Activated CD4-positive, alpha-beta T cell treated with anti-CD3 and anti-CD28 coated beads for 4 hours (primary cell): ENCODE measurements around the gene PSMA7.
A peak's percentile ranks its signal among the peaks of the same experiment; 100 is the strongest.
"Not testable (repeated sequence)": the region's sequence is repeated elsewhere in the genome, so short reads cannot be mapped to it uniquely, and the experiment has no call there.

ENCODE experiments used
- DNase-seq, 2 donors: peaks; one replicate each; pipeline ENCODE4 v3.0.0-alpha.2; 2020

The PSMA7 gene

GRCh38 chr20:62151835-62152364 is 8.7 kb upstream of the PSMA7 start:
- DNase-seq = no peak

- no peak for DNase-seq
These were observed 8.0 kb upstream of the PSMA7 start for GRCh38 chr20:62151225-62151624.

- no peak for DNase-seq
These were observed 7.0 kb upstream of the PSMA7 start for GRCh38 chr20:62150310-62150575.

- DNase-seq = no peak
These were observed 6.5 kb upstream of the PSMA7 start for GRCh38 chr20:62149532-62150309.

- DNase-seq = no peak
These were observed 5.7 kb upstream of the PSMA7 start for GRCh38 chr20:62148908-62149314.

- DNase-seq = not testable (repeated sequence)
These were observed 5.2 kb upstream of the PSMA7 start for GRCh38 chr20:62148383-62148782.

GRCh38 chr20:62147528-62147927 is 4.3 kb upstream of the PSMA7 start:
- no peak for DNase-seq

GRCh38 chr20:62147125-62147524 is 3.9 kb upstream of the PSMA7 start:
- DNase-seq = no peak

- no peak for DNase-seq
These were observed 3.0 kb upstream of the PSMA7 start for GRCh38 chr20:62146019-62146755.

GRCh38 chr20:62145688-62146018 is 2.5 kb upstream of the PSMA7 start:
- DNase-seq = no peak

GRCh38 chr20:62143957-62144825 is 997 bp upstream of the PSMA7 start:
- DNase-seq = peak; percentile 47 to 53

- peak in 1 of 2 donors; percentile 14 for DNase-seq
These were observed 728 bp downstream of the PSMA7 start for GRCh38 chr20:62142252-62143080.

- DNase-seq = peak in 1 of 2 donors; percentile 11
These were observed 1.6 kb downstream of the PSMA7 start for GRCh38 chr20:62141397-62142251.

GRCh38 chr20:62141043-62141396 is 2.2 kb downstream of the PSMA7 start:
- DNase-seq = no peak

- DNase-seq = no peak
These were observed 3.6 kb downstream of the PSMA7 start for GRCh38 chr20:62139636-62140035.

GRCh38 chr20:62138912-62139311 is 4.3 kb downstream of the PSMA7 start:
- DNase-seq = no peak

- DNase-seq = no peak
These were observed 5.0 kb downstream of the PSMA7 start for GRCh38 chr20:62138204-62138543.

GRCh38 chr20:62137478-62138203 is 5.6 kb downstream of the PSMA7 start:
- DNase-seq = no peak

- no peak for DNase-seq
These were observed 6.2 kb downstream of the PSMA7 start for GRCh38 chr20:62137092-62137384.

GRCh38 chr20:62136283-62137091 is 6.7 kb downstream of the PSMA7 start:
- peak; percentile 63 to 69 for DNase-seq
